Lower leg skin (tissue), 3 donors: ENCODE results near the gene SEMA3C.

ENCODE experiments used
- POLR2A ChIP-seq, 2 donors: fragments of 450-650 bp; IDR thresholded peaks; one replicate each; pipeline ENCODE4 v1.6.1; 2016 to 2017; ENCODE audit warnings: antibody characterized with exemption in 2 of 2, mild to moderate bottlenecking in 1 of 2, moderate library complexity in 1 of 2
- TF ChIP-seq, protein P1 (sequence below), 3 donors: fragments of 450-650 bp; IDR thresholded peaks; one replicate each; pipeline ENCODE4 v1.5.1; 2016; ENCODE audit warnings: antibody characterized with exemption in 3 of 3, mild to moderate bottlenecking in 3 of 3, moderate library complexity in 2 of 3

DNA sequence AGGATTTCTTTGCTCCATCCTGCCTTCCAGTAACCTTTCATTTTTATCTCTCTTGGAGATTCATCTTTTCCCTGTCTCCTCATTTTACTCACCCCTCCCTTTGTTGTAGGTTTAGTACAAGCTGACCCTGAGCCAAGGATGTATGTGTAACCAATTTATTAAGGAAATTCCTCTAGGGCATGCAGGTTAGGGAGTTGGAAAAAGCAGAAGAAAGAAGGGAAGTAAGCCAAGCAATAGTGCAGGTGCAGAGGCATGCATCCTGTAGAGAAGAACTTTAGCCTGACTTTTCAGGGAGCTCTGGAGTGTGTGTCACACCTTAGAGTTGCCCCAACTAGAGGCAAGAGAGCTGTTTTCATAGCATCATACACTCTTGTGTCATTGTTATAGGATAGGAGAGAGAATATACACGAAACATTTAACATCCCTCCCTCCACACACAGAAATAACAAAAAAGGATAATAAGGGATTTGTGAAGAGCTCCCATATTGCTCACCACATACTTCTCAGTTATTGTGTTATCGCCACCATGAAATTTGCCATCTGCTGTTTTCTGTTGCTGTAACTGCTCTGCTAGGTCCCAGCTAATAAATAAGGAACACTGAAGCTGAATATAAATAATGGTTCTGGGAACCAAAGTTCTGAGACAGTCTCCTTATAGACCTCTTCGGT, 21.8 kb upstream of the SEMA3C start:
- TF ChIP-seq, protein P1, sequence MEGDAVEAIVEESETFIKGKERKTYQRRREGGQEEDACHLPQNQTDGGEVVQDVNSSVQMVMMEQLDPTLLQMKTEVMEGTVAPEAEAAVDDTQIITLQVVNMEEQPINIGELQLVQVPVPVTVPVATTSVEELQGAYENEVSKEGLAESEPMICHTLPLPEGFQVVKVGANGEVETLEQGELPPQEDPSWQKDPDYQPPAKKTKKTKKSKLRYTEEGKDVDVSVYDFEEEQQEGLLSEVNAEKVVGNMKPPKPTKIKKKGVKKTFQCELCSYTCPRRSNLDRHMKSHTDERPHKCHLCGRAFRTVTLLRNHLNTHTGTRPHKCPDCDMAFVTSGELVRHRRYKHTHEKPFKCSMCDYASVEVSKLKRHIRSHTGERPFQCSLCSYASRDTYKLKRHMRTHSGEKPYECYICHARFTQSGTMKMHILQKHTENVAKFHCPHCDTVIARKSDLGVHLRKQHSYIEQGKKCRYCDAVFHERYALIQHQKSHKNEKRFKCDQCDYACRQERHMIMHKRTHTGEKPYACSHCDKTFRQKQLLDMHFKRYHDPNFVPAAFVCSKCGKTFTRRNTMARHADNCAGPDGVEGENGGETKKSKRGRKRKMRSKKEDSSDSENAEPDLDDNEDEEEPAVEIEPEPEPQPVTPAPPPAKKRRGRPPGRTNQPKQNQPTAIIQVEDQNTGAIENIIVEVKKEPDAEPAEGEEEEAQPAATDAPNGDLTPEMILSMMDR (IDR thresholded peaks at IDR 0.05) = no peak
- no peak for TF ChIP-seq POLR2A (IDR thresholded peaks at IDR 0.05)
